ENCODE results near the gene ACBD5. TPM values are rescaled to one million over a fixed set of nuclear protein-coding genes. Genes with fewer than 3 reads are reported as not detected.

ACBD5 gene
- total and polyA plus RNA-seq, 12 donors = 10.4 to 70.3 (median 45.7) TPM

DNA sequence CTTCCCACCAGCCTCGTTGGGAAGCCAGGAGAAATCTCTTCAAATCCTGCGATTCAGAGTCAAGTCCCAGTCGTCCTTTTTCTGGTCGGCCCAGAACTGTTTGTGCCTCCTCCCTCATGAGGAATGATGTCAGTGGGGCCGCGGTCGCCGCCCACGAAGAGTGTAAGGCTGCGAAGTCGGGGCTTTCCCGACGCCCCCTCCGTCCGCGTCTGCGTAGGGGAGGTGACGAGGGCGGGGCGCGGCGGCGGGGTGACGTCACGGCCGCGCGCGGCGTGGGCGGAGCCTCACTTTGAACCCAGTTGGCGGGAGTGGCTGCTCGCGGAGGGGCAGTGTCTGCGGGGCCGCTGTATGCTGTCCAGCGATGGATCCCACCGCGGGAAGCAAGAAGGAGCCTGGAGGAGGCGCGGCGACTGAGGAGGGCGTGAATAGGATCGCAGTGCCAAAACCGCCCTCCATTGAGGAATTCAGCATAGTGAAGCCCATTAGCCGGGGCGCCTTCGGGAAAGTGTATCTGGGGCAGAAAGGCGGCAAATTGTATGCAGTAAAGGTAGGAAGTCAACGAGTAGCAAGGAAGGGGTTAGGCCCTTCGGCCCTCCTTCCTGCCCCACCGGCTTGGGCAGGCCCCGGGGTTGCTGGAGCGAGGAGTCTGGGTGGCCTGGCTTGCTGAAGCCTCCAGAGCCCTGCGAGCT lies 85.4 kb downstream of the ACBD5 start, which contains the start of gene MASTL:
Gene MASTL, plus strand, starts transcription at position 287 of the 689 bp plus-strand sequence. Its CDS starts 75 bp downstream, at position 362.
- H3K4me1 ChIP-seq (replicated peaks in 1 of 2) = peaks cover 11 to 24% of the 10 kb centered on the region in 2 donors
- 0 to 1% (median 0%) methylated on average over 31 to 55 of the region's 55 CpGs for whole genome bisulfite sequencing, 4 donors
- no peaks in the 10 kb centered on the region for H3K9me3 ChIP-seq (replicated peaks in 1 of 3)
- H3K36me3 ChIP-seq (replicated peaks in 1 of 2) = no peaks in the 10 kb centered on the region
- intact Hi-C loops (cut with DNase I) = loop anchor here in 1 of 2 donors (5.0 kb wide), 1 partner anchor 77 kb away; no protein-coding TSS in a partner anchor
- TF ChIP-seq CTCF (IDR thresholded peaks at IDR 0.05) (no peak), POLR2A (IDR thresholded peaks at IDR 0.05) (peak; percentile 94 to 96)
- DNase-seq = peak; percentile 92 to 96 (median 94)
- H3K27ac ChIP-seq = peak within 1 kb of the TSS; percentile 84 to 100 (median 98)
- no peaks in the 10 kb centered on the region for H3K27me3 ChIP-seq
- peak within 1 kb of the TSS; percentile 66 to 95 (median 78) for H3K4me3 ChIP-seq

GRCh38 chr10:27153845-27154193 lies 86.8 kb downstream of the ACBD5 start:
- DNase-seq = peak in 4 of 7 donors; percentile 33 to 64 (median 41)
- no peaks in the 10 kb centered on the region for H3K27me3 ChIP-seq
- 0% methylated on average over 17 to 18 of the region's 18 CpGs for WGBS, 4 donors
- H3K27ac ChIP-seq = peak overlapping the region; percentile 84 to 100 (median 98)
- intact Hi-C loops (cut with DNase I) = no loop called here
- peaks cover 11 to 24% of the 10 kb centered on the region in 2 donors for H3K4me1 ChIP-seq (replicated peaks in 1 of 2)
- H3K4me3 ChIP-seq = peak overlapping the region; percentile 66 to 95 (median 78)
- H3K9me3 ChIP-seq (replicated peaks in 1 of 3) = no peaks in the 10 kb centered on the region
- H3K36me3 ChIP-seq (replicated peaks in 1 of 2) = no peaks in the 10 kb centered on the region
- no peak for TF ChIP-seq CTCF (IDR thresholded peaks at IDR 0.05)
- no peak for TF ChIP-seq POLR2A (IDR thresholded peaks at IDR 0.05)

GRCh38 chr10:27153329-27153728 lies 87.3 kb downstream of the ACBD5 start:
- intact Hi-C loops (cut with DNase I) = no loop called here
- Histone ChIP-seq H3K27ac (peak overlapping the region in 4 of 5 donors; percentile 84 to 100 (median 98)), H3K36me3 (replicated peaks in 1 of 2) (peaks cover 0 to 3% of the 10 kb centered on the region in 2 donors), H3K4me1 (replicated peaks in 1 of 2) (peaks cover 11 to 23% of the 10 kb centered on the region in 2 donors), H3K9me3 (replicated peaks in 1 of 3) (no peaks in the 10 kb centered on the region), H3K4me3 (peak overlapping the region; percentile 66 to 95 (median 78)), H3K27me3 (no peaks in the 10 kb centered on the region)
- no peak for TF ChIP-seq CTCF (IDR thresholded peaks at IDR 0.05)
- TF ChIP-seq POLR2A (IDR thresholded peaks at IDR 0.05) = no peak
- DNase-seq = no peak
- WGBS, 4 donors = 2 to 3% (median 2%) methylated on average over 6 of the region's 6 CpGs

- intact Hi-C loops (cut with DNase I) = no loop called here
- peaks cover 0 to 9% of the 10 kb centered on the region in 2 donors for H3K36me3 ChIP-seq (replicated peaks in 1 of 2)
- no peak for TF ChIP-seq CTCF (IDR thresholded peaks at IDR 0.05)
- TF ChIP-seq POLR2A (IDR thresholded peaks at IDR 0.05) = no peak
- no peak for DNase-seq
- no peak overlapping the region for H3K27ac ChIP-seq
- H3K4me3 ChIP-seq = peak overlapping the region in 1 of 4 donors; percentile 66
- no peaks in the 10 kb centered on the region for H3K27me3 ChIP-seq
- H3K9me3 ChIP-seq (replicated peaks in 1 of 3) = no peaks in the 10 kb centered on the region
- H3K4me1 ChIP-seq (replicated peaks in 1 of 2) = peaks cover 11 to 17% of the 10 kb centered on the region in 2 donors
Observed at GRCh38 chr10:27152687-27153086, 87.9 kb downstream of the ACBD5 start.
